ENCODE results near the gene TENT4A.

Gene TENT4A

DNA sequence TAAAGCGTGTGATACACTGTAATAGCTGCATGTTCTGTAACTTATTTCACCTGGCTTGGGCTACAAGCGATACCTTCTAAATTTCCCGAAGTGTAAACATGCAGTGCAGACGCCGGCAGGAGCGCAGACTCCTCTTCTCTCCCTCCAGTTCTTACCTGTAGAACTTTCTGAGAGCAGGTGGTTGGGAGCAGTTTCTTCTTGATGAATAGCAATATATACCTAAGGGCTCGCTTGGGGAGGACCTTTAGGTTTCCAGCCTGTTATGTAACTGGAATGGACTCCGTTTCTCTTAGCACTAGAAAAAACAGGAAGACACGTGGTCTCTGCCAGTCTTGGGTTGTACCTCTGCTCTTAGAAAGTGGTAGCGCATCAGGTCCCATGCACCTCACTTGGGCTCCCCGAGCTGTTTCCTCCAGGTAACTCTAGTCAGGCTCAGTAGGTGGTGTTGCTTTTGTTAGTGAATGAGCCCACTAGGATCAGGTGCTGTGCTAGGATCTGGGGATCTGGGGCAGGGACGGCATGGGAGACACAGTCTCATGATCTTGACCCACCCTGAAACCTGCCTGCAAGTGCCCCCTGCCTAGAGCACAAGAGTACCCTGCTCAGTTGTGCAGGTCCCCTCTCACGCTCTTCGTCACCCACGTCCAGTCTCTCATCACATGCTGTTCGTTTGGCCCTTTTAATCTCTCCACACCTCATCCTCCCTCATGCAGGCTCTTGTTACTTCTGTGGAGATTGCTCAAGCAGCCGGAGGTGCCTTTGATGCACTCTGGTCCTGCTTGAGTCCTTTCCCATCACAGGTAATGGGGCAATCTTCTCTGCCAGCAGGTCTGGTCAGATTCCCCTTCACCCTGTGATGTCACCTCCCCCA, 2.8 kb downstream of the TENT4A start:
- H3K27ac ChIP-seq, result peak overlapping the region in 9 of 21 experiments; percentile 18 to 80 (median 44)
- peak overlapping the region; percentile 41 to 76 (median 60) for H3K4me3 ChIP-seq

- peak overlapping the region in 11 of 21 experiments; percentile 6 to 80 (median 31) for H3K27ac ChIP-seq
- H3K4me3 ChIP-seq, result peak overlapping the region in 1 of 7 experiments; percentile 66
These were observed 3.5 kb downstream of the TENT4A start for GRCh38 chr5:6716629-6717149.

DNA sequence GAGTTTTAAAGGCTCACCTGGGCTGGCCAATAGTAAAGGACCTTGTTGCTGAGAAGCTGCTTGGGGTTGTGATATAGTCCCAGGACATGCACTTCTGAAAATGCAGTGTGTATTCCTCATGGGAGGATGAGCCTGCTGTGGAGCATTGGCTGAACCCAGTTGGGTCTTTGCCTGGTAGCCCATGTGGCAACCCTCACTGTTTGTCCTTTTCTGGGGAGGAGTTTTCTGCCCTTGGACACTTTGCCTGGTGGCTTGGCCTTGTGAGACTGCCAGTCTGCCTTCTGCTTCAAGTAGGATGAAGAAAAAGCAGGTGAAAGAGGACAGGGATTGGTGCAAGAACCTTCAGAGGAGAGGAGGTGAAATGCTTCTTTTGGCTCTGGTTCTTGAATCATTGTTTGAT, 4.0 kb downstream of the TENT4A start:
- H3K27ac ChIP-seq, result peak overlapping the region in 3 of 21 experiments; percentile 6 to 62 (median 20)
- H3K4me3 ChIP-seq, result no peak overlapping the region

DNA sequence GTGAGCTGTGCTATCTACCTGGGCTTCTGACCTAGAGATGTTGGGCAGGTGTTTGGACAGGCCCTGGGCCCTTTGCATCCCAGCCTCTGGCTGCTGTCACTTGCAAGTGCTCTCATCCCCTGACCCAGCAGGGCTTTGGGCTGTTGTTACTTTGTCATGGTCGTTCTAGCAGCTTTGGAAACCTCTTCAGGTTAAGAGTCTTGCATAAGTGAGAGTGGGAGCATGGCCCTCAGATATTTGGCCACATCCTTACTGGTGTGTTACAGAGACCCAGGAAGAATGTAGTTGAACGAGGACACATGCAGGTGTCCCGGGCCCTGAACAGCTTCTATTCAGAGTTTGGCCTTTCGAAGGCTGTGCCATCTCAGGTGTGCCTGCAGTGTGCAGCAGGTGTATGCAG, 4.5 kb downstream of the TENT4A start:
- H3K27ac ChIP-seq, result peak overlapping the region in 2 of 21 experiments; percentile 6 to 20
- no peak overlapping the region for H3K4me3 ChIP-seq

- H3K4me3 ChIP-seq, result no peak overlapping the region
- peak overlapping the region in 1 of 21 experiments; percentile 3 for H3K27ac ChIP-seq
These were observed 5.0 kb downstream of the TENT4A start for GRCh38 chr5:6718161-6718681.

DNA sequence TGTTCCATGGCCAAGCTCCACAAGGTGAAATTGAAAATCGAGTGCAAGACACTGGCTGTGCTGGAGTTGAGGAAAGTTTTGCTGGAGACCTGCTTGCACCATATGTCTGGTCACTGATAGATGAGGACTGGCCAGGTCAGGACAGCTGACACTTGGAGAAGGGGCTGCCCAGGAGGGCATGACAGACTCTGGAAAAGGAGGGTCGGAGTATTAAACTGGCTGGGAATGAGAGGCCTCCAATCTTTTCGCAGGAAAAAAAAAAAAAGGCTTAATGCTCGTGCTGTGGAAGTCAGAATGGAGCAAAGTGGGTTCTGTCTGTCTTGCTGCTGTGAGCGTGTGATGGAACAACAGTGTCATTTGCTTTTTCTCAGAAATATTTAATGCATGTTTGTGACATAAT, 5.5 kb downstream of the TENT4A start:
- no peak overlapping the region for H3K4me3 ChIP-seq

GRCh38 chr5:6719417-6719816, 6.2 kb downstream of the TENT4A start:
- Histone ChIP-seq H3K4me3 (no peak overlapping the region), H3K27ac (no peak overlapping the region)

More for the DNA sequence above, 5.5 kb downstream of the TENT4A start:
- H3K27ac ChIP-seq, result no peak overlapping the region

DNA sequence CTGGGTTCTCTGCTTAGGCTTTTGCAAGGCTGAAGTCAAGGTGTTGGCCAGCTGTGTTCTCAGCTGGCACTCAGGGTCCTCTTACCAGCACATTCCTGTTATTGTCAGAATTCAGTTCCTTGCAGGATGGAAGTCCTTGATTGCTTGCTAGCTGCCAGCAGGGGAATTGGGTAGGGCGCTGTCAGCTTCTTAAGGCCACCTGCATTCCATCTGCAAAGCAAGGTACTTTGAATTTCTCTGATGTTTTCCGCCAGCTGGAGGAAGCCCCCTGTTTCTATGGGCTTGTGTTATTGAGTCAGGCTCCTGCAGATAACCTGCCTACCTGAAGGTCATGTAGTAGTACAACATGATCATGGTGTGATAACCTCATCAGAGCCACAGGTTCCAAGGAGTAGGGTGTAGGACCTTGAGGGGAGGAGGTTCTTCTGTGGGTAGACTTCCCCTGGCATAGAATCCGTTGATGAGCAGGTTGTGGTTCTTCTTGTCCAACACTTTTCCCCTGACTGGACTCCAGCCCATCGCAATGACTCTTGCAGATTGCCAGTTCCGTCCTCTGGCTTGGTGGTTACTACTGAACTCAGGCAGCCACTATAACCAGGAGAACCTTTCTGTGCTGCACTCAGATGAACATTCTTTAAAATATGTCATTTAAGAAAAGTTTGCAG, 6.8 kb downstream of the TENT4A start:
- Histone ChIP-seq H3K4me3 (no peak overlapping the region), H3K27ac (no peak overlapping the region)

DNA sequence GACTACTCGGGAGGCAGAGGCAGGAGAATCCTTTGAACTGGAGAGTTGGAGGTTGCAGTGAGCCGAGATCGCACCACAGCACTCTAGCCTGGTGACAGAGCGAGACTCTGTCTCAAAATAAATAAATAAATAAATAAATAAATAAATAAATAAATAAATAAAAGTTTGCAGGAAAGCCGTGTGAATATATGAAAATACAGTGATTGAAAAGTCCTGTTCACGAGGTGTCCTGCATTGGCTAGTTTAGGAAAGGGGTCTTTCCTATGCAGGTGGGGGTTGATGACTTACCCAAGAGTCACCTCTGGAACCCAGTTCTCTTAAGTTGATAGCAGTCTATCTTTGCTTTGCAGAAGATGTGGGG, 7.3 kb downstream of the TENT4A start:
- no peak overlapping the region for H3K4me3 ChIP-seq
- peak overlapping the region in 1 of 21 experiments; percentile 35 for H3K27ac ChIP-seq

DNA sequence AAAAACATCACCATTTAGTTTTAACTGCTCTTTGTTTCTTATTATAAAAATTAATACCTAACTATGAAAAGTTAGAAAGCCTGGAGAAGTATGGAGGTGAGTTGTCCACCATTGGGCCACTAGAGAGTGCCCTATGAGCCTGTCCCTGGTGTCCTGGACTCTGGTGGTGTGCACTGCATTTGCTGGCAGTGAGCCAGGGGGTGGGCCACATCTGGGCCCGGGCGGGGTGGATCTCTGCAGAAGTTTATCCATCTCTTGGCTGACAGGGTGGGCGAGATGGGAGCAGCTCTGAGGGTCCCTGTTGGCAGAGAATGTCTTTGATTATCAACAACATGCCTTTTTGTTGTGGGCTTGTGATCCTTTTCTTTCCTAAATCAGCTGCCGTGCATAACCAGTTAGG, 8.2 kb downstream of the TENT4A start:
- H3K27ac ChIP-seq, result peak overlapping the region in 15 of 21 experiments; percentile 9 to 80 (median 55)
- no peak overlapping the region for H3K4me3 ChIP-seq

DNA sequence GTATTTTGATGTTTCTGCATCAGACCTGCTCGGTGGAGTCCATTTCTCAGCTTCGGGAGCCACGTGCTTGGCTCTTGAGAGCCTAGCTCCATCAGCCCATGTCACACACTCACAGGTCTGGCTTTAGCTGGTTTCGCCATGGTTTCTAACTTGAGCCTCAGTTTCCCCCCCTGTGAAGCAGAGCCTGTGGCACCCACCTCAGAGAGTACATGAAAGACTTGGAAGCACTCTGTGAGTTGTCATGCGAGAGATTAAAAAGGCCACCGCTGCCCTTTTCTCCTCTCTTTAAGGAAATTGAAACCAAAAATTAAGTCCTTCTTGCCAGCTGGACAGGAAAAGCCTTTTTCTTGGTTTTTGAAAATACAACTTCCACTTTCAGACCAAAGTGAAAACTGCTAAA, 8.8 kb downstream of the TENT4A start:
- Histone ChIP-seq H3K27ac (peak overlapping the region in 18 of 21 experiments; percentile 9 to 80 (median 53)), H3K4me3 (peak overlapping the region in 1 of 7 experiments; percentile 18)

GRCh38 chr5:6723122-6723815, 10.0 kb downstream of the TENT4A start:
- no peak overlapping the region for H3K4me3 ChIP-seq
- peak overlapping the region in 3 of 21 experiments; percentile 55 to 72 (median 61) for H3K27ac ChIP-seq

DNA sequence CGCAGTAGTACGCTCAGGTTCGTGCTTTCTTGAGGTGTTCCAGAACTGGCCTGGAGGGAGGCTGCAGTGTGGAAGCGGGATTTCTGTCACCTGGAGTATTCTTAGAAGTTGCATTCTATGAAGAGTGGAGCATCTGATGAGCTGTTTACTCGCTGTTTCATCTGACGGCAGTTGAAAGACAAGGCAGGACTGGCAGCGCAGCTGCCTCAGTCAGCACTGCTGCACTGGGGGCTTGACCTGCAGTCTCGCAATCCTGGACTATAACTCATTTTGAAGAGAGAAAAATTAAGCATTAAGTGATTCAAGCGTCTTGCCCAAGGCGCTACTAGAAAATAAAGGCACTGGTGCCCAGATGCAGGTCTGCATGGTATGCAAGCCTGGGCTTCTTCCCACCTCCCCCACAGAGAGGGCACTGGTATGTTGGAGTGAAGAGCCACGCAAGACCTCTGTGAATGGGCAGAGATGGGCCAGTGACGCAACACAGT, 10.6 kb downstream of the TENT4A start:
- Histone ChIP-seq H3K27ac (no peak overlapping the region), H3K4me3 (no peak overlapping the region)

DNA sequence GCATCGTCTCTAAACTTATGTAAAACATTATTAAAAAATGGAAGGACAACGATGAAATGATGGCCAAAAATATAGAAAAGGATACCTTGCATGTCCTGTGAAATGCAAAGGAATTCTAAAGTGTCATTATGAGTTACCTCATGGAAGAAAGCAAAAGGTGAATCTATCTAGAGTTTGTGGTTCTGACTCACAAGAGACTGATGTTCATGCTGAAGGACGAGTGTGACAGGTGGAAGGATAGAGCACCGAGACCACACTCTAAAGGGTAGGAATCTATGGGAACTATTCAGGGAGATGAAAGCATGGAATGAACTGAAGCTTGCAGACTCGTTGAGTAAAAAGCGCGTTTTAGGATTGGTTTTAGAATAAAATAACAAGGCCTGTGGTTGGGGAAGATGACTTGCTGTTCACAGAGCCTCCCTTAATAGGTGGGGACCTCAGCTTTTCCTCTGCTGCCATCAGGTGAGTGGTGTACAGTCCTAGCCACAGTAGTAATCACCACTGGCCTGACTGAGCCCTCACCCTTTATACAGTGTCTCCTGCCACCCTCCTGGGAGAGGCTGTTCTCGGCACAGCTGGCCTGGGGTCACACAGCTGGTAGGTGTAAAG, 11.2 kb downstream of the TENT4A start:
- no peak overlapping the region for H3K4me3 ChIP-seq
- no peak overlapping the region for H3K27ac ChIP-seq

DNA sequence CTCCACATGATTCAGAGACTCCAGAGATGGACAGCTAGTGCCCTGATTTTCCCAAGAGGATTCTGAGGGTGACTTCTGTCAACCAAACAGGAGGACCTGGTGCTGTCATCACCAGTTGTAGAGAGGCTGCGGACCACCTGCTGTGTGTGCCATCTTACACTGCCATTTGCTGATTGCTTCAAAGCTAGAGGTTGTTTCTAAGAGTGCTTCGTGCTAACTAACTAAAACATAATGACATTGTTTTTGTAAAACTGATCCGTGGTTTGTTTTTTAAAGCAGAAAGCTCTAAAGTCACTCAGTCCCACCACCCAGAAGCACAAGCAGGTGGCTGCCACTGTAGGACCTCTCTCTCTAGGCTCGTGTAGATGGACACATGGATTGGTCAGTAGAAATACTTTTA, 12.2 kb downstream of the TENT4A start:
- Histone ChIP-seq H3K4me3 (no peak overlapping the region), H3K27ac (no peak overlapping the region)

DNA sequence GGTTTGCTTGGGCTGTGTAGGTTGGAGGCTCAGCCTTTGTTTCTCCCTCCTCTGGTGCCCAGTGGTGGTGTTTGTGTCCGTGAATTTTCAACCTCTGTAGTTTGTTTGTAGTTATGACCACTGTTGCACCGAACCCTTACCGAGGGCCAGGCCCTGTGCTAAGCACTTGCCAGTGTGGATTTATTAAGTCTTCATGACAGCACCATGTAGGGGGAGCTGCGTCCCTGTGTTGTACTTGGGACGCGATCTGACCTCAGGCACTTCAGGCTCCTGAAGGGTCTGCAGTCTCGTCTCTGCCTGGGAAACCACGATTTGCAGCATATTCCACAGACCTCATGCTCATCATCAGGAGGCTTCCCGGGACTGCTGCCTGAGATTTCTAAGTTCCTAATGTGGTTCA, 12.8 kb downstream of the TENT4A start:
- H3K27ac ChIP-seq, result no peak overlapping the region
- H3K4me3 ChIP-seq, result no peak overlapping the region

- Histone ChIP-seq H3K27ac (no peak overlapping the region), H3K4me3 (no peak overlapping the region)
These were observed 14.0 kb downstream of the TENT4A start for GRCh38 chr5:6727231-6727630.

DNA sequence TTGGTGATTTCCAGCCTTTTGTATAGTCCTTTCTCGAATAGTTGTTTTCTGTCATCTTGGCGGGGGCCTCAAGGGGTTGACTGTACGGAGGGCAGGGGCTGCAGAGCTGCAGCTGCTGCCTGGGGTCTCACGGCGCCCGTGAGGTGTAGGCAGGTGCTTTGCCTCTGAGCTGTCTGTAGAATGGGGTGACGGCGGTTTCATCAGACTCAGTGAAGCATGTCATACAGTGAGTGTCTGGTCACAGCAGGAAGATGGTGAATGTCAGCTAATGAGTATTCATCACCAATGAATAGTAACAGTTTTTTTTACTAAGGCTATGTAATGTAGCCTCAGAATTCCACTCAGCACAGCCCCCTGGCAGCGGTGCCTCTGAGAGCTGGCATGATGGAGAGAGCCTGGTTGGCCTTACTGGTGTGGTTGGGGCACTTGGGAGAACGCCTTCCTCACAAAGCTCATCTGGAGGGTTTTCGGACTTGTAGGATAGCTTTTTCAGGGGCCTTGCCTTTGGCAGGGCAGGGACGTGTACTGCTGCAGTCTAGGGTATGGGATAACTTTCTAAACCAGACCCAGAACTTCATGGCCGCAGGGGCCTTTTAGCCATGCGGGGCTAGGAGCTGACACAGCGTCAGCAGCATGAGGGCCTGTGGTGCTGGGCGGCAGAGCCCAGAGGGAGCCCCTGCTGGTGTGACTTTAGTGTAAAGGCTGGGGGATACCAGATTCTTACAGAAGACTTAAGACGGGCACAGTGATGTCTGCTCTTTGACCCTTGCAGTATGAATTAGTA, 15.0 kb downstream of the TENT4A start:
- no peak overlapping the region for H3K4me3 ChIP-seq
- H3K27ac ChIP-seq, result no peak overlapping the region

- Histone ChIP-seq H3K27ac (peak overlapping the region in 2 of 21 experiments; percentile 40 to 55), H3K4me3 (no peak overlapping the region)
These were observed 15.6 kb downstream of the TENT4A start for GRCh38 chr5:6728795-6729183.

All from skin epidermis (tissue), 12 donors.